OCI-LY1 (cell line): ENCODE results near the gene RNH1.

Source experiments
- EZH2 ChIP-seq: fragments of 200-600 bp; sonication (generic), shearing (Covaris generic); IDR thresholded peaks from 2 replicates; pipeline ENCODE4 v1.8.0; 2017; ENCODE audit warnings: borderline replicate concordance, mixed run types, mild to moderate bottlenecking, antibody characterized with exemption, low read length, moderate library complexity, mixed read lengths
- TF ChIP-seq, protein P1 (sequence below): fragments of 200-600 bp; sonication (generic), shearing (Covaris generic); IDR thresholded peaks from 2 replicates; pipeline ENCODE4 v1.5.1; 2017; ENCODE audit warnings: mild to moderate bottlenecking, antibody characterized with exemption, low read length, moderate library complexity, mixed read lengths

GRCh38 chr11:465896-466530, 41.0 kb downstream of the RNH1 start:
- TF ChIP-seq, protein P1, sequence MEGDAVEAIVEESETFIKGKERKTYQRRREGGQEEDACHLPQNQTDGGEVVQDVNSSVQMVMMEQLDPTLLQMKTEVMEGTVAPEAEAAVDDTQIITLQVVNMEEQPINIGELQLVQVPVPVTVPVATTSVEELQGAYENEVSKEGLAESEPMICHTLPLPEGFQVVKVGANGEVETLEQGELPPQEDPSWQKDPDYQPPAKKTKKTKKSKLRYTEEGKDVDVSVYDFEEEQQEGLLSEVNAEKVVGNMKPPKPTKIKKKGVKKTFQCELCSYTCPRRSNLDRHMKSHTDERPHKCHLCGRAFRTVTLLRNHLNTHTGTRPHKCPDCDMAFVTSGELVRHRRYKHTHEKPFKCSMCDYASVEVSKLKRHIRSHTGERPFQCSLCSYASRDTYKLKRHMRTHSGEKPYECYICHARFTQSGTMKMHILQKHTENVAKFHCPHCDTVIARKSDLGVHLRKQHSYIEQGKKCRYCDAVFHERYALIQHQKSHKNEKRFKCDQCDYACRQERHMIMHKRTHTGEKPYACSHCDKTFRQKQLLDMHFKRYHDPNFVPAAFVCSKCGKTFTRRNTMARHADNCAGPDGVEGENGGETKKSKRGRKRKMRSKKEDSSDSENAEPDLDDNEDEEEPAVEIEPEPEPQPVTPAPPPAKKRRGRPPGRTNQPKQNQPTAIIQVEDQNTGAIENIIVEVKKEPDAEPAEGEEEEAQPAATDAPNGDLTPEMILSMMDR: no peak
- no peak for TF ChIP-seq EZH2
